Loucy (cell line): ENCODE data around the gene CAMK1D.

Source experiments
- EZH2phosphoT487 ChIP-seq: fragments of 200-600 bp; IDR thresholded peaks from 2 replicates; pipeline ENCODE4 v1.6.1; 2018; ENCODE audit warnings: antibody characterized with exemption, mild to moderate bottlenecking, moderate library complexity, borderline replicate concordance
- TF ChIP-seq, protein P1 (sequence below): fragments of 200-600 bp; sonication (generic); conservative IDR thresholded peaks from 2 replicates; pipeline ENCODE4 v1.5.1; 2014; ENCODE audit warnings: mild to moderate bottlenecking, antibody characterized with exemption, low read length

DNA sequence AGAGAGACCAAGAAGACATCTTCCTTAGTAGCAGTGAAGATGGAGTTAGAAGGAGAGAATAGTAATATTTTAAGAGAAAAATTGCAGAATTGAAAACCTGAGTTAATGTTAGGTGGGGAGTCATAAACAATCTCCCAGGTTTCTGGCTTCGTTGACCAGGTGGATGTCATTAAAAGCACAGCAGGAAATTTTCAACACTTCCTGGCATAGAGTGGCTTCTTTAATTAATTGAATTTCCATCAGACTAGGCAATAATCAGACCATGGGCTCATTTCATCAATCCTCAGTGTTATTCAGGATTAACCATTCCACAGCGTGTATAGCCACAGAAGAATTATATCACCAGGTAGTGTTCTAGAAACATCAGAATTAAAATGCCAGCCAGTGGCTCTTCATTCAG, 383.9 kb downstream of the CAMK1D start:
- TF ChIP-seq, protein P1, sequence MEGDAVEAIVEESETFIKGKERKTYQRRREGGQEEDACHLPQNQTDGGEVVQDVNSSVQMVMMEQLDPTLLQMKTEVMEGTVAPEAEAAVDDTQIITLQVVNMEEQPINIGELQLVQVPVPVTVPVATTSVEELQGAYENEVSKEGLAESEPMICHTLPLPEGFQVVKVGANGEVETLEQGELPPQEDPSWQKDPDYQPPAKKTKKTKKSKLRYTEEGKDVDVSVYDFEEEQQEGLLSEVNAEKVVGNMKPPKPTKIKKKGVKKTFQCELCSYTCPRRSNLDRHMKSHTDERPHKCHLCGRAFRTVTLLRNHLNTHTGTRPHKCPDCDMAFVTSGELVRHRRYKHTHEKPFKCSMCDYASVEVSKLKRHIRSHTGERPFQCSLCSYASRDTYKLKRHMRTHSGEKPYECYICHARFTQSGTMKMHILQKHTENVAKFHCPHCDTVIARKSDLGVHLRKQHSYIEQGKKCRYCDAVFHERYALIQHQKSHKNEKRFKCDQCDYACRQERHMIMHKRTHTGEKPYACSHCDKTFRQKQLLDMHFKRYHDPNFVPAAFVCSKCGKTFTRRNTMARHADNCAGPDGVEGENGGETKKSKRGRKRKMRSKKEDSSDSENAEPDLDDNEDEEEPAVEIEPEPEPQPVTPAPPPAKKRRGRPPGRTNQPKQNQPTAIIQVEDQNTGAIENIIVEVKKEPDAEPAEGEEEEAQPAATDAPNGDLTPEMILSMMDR: no peak
- TF ChIP-seq EZH2phosphoT487: no peak
